ENCODE results near the gene CTDNEP1.

DNA sequence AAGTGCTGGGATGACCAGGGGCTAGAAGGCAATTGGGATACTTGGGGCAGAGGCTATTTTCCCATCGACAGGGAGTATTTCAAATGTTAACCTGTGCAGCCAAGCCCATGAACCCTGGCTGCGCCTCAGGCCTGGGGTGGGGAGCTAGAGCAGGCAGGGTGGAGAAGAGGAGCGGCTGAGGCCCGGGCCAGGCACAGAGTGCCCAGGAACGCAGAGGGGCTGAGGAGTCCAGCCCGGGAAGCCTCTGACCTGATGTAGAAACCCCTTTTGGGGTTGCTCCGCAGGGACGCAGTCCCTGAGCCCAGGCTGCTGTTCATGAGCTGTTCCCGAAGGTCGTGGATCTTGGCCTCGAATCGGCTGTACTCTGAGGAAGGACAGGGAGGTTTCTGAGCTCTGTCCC lies 55.6 kb downstream of the CTDNEP1 start:
- TF ChIP-seq, protein P1, sequence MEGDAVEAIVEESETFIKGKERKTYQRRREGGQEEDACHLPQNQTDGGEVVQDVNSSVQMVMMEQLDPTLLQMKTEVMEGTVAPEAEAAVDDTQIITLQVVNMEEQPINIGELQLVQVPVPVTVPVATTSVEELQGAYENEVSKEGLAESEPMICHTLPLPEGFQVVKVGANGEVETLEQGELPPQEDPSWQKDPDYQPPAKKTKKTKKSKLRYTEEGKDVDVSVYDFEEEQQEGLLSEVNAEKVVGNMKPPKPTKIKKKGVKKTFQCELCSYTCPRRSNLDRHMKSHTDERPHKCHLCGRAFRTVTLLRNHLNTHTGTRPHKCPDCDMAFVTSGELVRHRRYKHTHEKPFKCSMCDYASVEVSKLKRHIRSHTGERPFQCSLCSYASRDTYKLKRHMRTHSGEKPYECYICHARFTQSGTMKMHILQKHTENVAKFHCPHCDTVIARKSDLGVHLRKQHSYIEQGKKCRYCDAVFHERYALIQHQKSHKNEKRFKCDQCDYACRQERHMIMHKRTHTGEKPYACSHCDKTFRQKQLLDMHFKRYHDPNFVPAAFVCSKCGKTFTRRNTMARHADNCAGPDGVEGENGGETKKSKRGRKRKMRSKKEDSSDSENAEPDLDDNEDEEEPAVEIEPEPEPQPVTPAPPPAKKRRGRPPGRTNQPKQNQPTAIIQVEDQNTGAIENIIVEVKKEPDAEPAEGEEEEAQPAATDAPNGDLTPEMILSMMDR (IDR thresholded peaks at IDR 0.05; ENCODE audit: low read depth, low read length, poor library complexity, severe bottlenecking), result no peak
- no peak for TF ChIP-seq EZH2phosphoT487 (IDR thresholded peaks at IDR 0.05; ENCODE audit: borderline replicate concordance, low read length)
